ENCODE measurements around the gene RAB44. TPM values are rescaled to one million over a fixed set of nuclear protein-coding genes. Genes with fewer than 3 reads are reported as not detected.

Gene RAB44
- total and polyA plus RNA-seq, 2 experiments from 2014 or later: not detected

DNA sequence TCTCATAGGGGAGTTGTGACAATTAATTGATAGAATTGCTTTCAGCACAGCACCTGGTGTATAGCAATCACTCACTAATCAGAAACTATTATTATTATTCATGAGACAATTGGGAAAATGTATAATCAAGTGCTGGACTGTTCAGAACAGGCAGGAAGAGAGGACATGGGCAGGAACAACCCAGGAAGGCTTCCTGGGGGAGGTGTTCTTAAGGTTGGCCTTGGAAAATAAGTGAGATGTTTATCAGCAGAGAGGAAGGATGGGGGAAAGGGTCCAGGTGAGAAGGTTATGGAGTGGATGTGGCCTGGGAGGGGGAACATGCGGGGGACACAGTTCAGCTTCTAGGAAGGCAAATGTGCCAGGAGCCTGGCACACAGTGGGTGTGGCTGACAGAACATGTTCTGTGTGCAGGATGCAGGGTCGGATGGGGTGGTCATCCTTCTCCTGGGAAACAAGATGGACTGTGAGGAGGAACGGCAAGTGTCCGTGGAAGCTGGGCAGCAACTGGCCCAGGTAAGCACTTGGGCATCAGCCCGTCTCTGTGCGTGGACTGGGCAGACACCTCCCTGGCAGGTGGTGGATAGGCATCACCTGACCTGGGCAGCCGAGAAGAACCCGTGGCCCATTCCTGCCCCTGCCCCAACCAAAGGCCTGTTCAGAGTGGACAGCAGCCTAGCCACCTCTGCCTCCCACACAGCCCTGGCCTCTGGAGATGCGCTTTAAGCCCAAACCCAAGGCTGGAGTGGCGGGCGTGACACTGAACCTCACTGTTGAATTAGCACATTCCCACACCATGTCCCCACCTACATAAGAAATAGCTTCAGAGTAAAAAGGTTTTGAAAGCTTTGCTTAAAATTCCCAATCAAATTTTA, 30.9 kb downstream of the RAB44 start:
- Histone ChIP-seq H3K27ac (no peak overlapping the region), H3K27me3 (no peaks in the 10 kb centered on the region), H3K4me3 (no peak overlapping the region), H2AFZ (no peak overlapping the region), H3K36me3 (replicated peaks; ENCODE audit: insufficient read depth, low read depth) (no peaks in the 10 kb centered on the region), H3K9me3 (ENCODE audit: low read depth) (no peaks in the 10 kb centered on the region), H3K79me2 (no peaks in the 10 kb centered on the region), H3K4me1 (ENCODE audit: insufficient read depth) (no peaks in the 10 kb centered on the region), H3K9me2 (replicated peaks; ENCODE audit: insufficient read depth) (no peaks in the 10 kb centered on the region), H3K4me2 (no peak overlapping the region), H4K20me1 (ENCODE audit: insufficient read depth, poor library complexity, severe bottlenecking) (no peaks in the 10 kb centered on the region)
- TF ChIP-seq EZH2 (IDR thresholded peaks at IDR 0.05; ENCODE audit: borderline replicate concordance): no peak
- TF ChIP-seq, protein P1, sequence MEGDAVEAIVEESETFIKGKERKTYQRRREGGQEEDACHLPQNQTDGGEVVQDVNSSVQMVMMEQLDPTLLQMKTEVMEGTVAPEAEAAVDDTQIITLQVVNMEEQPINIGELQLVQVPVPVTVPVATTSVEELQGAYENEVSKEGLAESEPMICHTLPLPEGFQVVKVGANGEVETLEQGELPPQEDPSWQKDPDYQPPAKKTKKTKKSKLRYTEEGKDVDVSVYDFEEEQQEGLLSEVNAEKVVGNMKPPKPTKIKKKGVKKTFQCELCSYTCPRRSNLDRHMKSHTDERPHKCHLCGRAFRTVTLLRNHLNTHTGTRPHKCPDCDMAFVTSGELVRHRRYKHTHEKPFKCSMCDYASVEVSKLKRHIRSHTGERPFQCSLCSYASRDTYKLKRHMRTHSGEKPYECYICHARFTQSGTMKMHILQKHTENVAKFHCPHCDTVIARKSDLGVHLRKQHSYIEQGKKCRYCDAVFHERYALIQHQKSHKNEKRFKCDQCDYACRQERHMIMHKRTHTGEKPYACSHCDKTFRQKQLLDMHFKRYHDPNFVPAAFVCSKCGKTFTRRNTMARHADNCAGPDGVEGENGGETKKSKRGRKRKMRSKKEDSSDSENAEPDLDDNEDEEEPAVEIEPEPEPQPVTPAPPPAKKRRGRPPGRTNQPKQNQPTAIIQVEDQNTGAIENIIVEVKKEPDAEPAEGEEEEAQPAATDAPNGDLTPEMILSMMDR (IDR thresholded peaks at IDR 0.05; ENCODE audit: poor library complexity): no peak
- no peak for TF ChIP-seq EZH2phosphoT487 (IDR thresholded peaks at IDR 0.05; ENCODE audit: low read depth, severe bottlenecking, unreplicated experiment)
- WGBS (ENCODE audit: low lambda C conversion rate, missing lambda C conversion rate): 92% methylated on average over 11 of the region's 11 CpGs
- no peak for DNase-seq (ENCODE audit: low spot score)

DNA sequence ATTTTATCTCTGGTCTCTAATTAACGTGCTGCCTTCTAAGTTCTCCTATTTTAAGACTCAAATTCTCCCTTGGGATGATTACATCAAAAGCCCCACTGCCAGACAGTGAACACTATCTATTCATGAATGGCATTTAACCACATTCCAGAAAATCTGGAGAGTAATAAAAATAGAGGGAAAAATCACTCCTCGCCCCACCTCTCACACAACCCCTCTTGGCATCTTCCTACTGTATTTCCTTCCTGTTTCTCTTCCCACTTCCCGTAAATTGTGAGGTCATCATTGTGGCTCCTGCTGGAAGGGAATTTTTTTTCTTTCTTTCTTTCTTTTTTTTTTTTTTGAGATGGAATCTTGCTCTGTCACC, 31.5 kb downstream of the RAB44 start:
- no peaks in the 10 kb centered on the region for H3K79me2 ChIP-seq
- 45% methylated on average over 3 of the region's 3 CpGs for WGBS (ENCODE audit: low lambda C conversion rate, missing lambda C conversion rate)
- H3K4me3 ChIP-seq: no peak overlapping the region

DNA sequence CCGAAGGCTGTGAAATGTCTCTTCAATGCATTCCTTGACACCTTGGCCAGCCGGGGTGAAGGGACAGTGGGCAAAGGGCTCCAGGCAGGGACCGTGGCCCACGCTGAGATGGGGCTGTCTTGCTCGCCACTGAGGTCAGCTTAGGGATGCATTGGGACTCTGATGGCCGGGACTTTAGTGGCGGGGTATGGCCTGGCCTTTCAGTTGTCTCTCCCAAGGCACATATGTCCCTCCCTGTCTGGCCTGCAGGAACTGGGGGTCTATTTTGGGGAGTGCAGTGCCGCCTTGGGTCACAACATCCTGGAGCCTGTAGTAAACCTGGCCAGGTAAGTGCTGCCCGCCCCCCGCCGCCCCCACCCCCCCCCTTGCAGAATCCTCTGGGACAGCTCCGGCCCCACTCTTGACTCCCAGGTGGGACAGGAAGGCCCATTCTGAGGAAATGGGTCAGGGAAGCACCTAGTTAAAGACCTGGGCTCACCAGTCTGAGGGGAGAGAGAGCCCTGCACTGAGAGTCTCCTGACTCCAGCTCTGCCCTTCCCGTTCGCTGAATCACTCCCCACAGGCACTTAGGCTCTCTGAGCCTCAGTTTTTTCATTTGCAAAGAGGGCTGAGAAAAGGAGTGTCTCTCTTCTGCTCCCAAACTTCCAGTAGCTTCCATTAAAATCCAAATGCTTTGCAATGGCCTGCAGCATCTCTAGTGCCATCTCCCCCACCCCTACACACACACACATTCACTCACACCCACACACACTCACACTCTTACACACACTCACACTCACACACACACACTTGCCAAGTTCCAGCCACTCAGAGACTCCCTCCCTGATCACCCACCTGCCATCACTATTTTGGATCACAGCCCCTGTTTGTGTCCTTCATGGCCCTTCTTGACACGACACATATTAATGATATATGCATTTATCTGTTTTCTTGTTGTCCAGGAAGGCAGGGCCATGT, 33.1 kb downstream of the RAB44 start:
- Histone ChIP-seq H3K79me2 (no peaks in the 10 kb centered on the region), H3K27me3 (no peaks in the 10 kb centered on the region), H3K36me3 (replicated peaks; ENCODE audit: insufficient read depth, low read depth) (no peaks in the 10 kb centered on the region), H3K4me1 (ENCODE audit: insufficient read depth) (peaks cover 4% of the 10 kb centered on the region), H3K9me2 (replicated peaks; ENCODE audit: insufficient read depth) (no peaks in the 10 kb centered on the region), H3K4me3 (no peak overlapping the region), H3K27ac (no peak overlapping the region), H2AFZ (no peak overlapping the region), H4K20me1 (ENCODE audit: insufficient read depth, poor library complexity, severe bottlenecking) (no peaks in the 10 kb centered on the region), H3K4me2 (no peak overlapping the region), H3K9me3 (ENCODE audit: low read depth) (no peaks in the 10 kb centered on the region)
- no peak for DNase-seq (ENCODE audit: low spot score)
- TF ChIP-seq EZH2phosphoT487 (IDR thresholded peaks at IDR 0.05; ENCODE audit: low read depth, severe bottlenecking, unreplicated experiment): no peak
- no peak for TF ChIP-seq EZH2 (IDR thresholded peaks at IDR 0.05; ENCODE audit: borderline replicate concordance)
- TF ChIP-seq, protein P1 (IDR thresholded peaks at IDR 0.05; ENCODE audit: poor library complexity): no peak
- WGBS (ENCODE audit: low lambda C conversion rate, missing lambda C conversion rate): 90% methylated on average over 15 of the region's 15 CpGs

More for the DNA sequence above, 31.5 kb downstream of the RAB44 start:
- Histone ChIP-seq H2AFZ (no peak overlapping the region), H4K20me1 (ENCODE audit: insufficient read depth, poor library complexity, severe bottlenecking) (no peaks in the 10 kb centered on the region), H3K4me1 (ENCODE audit: insufficient read depth) (no peaks in the 10 kb centered on the region), H3K36me3 (replicated peaks; ENCODE audit: insufficient read depth, low read depth) (no peaks in the 10 kb centered on the region), H3K4me2 (no peak overlapping the region), H3K27me3 (no peaks in the 10 kb centered on the region), H3K27ac (no peak overlapping the region), H3K9me3 (ENCODE audit: low read depth) (no peaks in the 10 kb centered on the region), H3K9me2 (replicated peaks; ENCODE audit: insufficient read depth) (no peaks in the 10 kb centered on the region)
- no peak for DNase-seq (ENCODE audit: low spot score)
- TF ChIP-seq EZH2phosphoT487 (IDR thresholded peaks at IDR 0.05; ENCODE audit: low read depth, severe bottlenecking, unreplicated experiment) (no peak), EZH2 (IDR thresholded peaks at IDR 0.05; ENCODE audit: borderline replicate concordance) (no peak)
- TF ChIP-seq, protein P1 (IDR thresholded peaks at IDR 0.05; ENCODE audit: poor library complexity): no peak

Measured in hepatocyte (in vitro differentiated cells).